Urothelium cell line (cell line): ENCODE data around the gene BST2.

Source experiments
- DNase-seq: peaks from one replicate; pipeline ENCODE4 v3.0.0; 2011; ENCODE audit warnings: low spot score, mixed read lengths
- FAIRE-seq: peaks from 2 replicates; lab custom pipeline; 2011; peaks lifted over from hg19 to GRCh38; lab: Jason Lieb, UNC

BST2 gene

GRCh38 chr19:17405250-17406045 is at the start of gene BST2:
Gene BST2, minus strand, starts transcription at chr19:17405630. Its CDS starts 55 bp downstream, at chr19:17405575.
- FAIRE-seq: no peak
- no peak for DNase-seq

- DNase-seq (no peak), FAIRE-seq (no peak)
Measured at GRCh38 chr19:17454576-17455071, 49.2 kb upstream of the BST2 start.

GRCh38 chr19:17451820-17452219 is 46.4 kb upstream of the BST2 start:
- FAIRE-seq (no peak), DNase-seq (no peak)

- FAIRE-seq (no peak), DNase-seq (peak; percentile 30)
Measured at GRCh38 chr19:17450264-17451075, 45.0 kb upstream of the BST2 start.

- FAIRE-seq: no peak
- no peak for DNase-seq
Measured at GRCh38 chr19:17448131-17448967, 42.9 kb upstream of the BST2 start, which contains the start of gene TMEM221. Gene TMEM221, minus strand, starts transcription at chr19:17448668. Its CDS starts 206 bp downstream, at chr19:17448462.

GRCh38 chr19:17447704-17448130 is 42.3 kb upstream of the BST2 start:
- no peak for DNase-seq
- no peak for FAIRE-seq

GRCh38 chr19:17445526-17446165 is 40.2 kb upstream of the BST2 start:
- DNase-seq: no peak
- no peak for FAIRE-seq

GRCh38 chr19:17441241-17442021 is 36.0 kb upstream of the BST2 start:
- no peak for FAIRE-seq

GRCh38 chr19:17436874-17437267 is 31.4 kb upstream of the BST2 start:
- DNase-seq (no peak), FAIRE-seq (no peak)

More at GRCh38 chr19:17441241-17442021, 36.0 kb upstream of the BST2 start:
- peak; percentile 27 for DNase-seq

GRCh38 chr19:17436094-17436873 is 30.9 kb upstream of the BST2 start:
- DNase-seq: no peak
- no peak for FAIRE-seq

GRCh38 chr19:17435218-17435617 is 29.8 kb upstream of the BST2 start:
- DNase-seq (no peak), FAIRE-seq (no peak)

GRCh38 chr19:17431417-17431816 is 26.0 kb upstream of the BST2 start:
- FAIRE-seq (no peak), DNase-seq (no peak)

GRCh38 chr19:17429641-17430113 is 24.2 kb upstream of the BST2 start:
- FAIRE-seq (no peak), DNase-seq (no peak)

- FAIRE-seq (no peak), DNase-seq (peak; percentile 64)
Measured at GRCh38 chr19:17424743-17425365, 19.4 kb upstream of the BST2 start.

- FAIRE-seq: no peak
- DNase-seq: no peak
Measured at GRCh38 chr19:17423429-17424208, 18.2 kb upstream of the BST2 start.

GRCh38 chr19:17421942-17422341 is 16.5 kb upstream of the BST2 start:
- DNase-seq (no peak), FAIRE-seq (no peak)

GRCh38 chr19:17420475-17420924 is 15.1 kb upstream of the BST2 start:
- DNase-seq: peak; percentile 40
- FAIRE-seq: no peak
